CD4-positive, alpha-beta memory T cell (primary cell): ENCODE measurements around the gene KCNA1. TPM values are rescaled to one million over a fixed set of nuclear protein-coding genes. Genes with fewer than 3 reads are reported as not detected.
"Not testable (repeated sequence)": the region's sequence is repeated elsewhere in the genome, so short reads cannot be mapped to it uniquely, and the experiment has no call there.

Source experiments
- CTCF ChIA-PET: fragments of 350-600 bp; sonication (Branson Sonifier 250); formaldehyde crosslinking; loops from one replicate; lab custom pipeline; 2021; ENCODE audit warnings: inconsistent platforms; ENCODE audit not compliant: partially characterized antibody; lab: Charles Lee
- POLR2A ChIA-PET: fragments of 350-600 bp; sonication (Branson Sonifier 250); formaldehyde crosslinking; loops from one replicate; lab custom pipeline; 2021; ENCODE audit not compliant: partially characterized antibody; lab: Charles Lee
- DNase-seq, 5 donors: peaks; one replicate each; pipeline versions ENCODE4 v3.0.0 to v3.0.0-alpha.2; 2020 to 2022; ENCODE audit warnings: mixed read lengths in 1 of 5
- H3K27ac ChIP-seq: one replicate; pipeline ENCODE4 v1.7.0; 2013; ENCODE audit warnings: low read depth, low read length
- H3K27me3 ChIP-seq: 2 replicates; pipeline ENCODE4 v1.7.0; 2013; ENCODE audit warnings: mild to moderate bottlenecking, low read length, moderate library complexity; ENCODE audit not compliant: insufficient read depth
- H3K36me3 ChIP-seq: 2 replicates; pipeline ENCODE4 v1.7.0; 2013; ENCODE audit warnings: mild to moderate bottlenecking, low read length, moderate library complexity; ENCODE audit not compliant: insufficient read depth
- H3K4me1 ChIP-seq: 2 replicates; pipeline ENCODE4 v1.7.0; 2013; ENCODE audit warnings: mild to moderate bottlenecking, low read length, moderate library complexity; ENCODE audit not compliant: insufficient read depth
- H3K4me3 ChIP-seq, 2 donors: one replicate each; pipeline ENCODE4 v1.7.0; 2013; ENCODE audit warnings: low read length in 2 of 2, mild to moderate bottlenecking in 1 of 2
- H3K9me3 ChIP-seq, 2 donors: one replicate each; pipeline ENCODE4 v1.7.0; 2013; ENCODE audit warnings: low read length in 2 of 2, control low read depth in 1 of 2; ENCODE audit not compliant: control insufficient read depth in 1 of 2
- H3K27ac Mint-ChIP-seq, 7 donors: one replicate each; pipeline ENCODE4 v1.8.0; 2020 to 2021; ENCODE audit warnings: mixed read lengths in 7 of 7, mild to moderate bottlenecking in 6 of 7, inconsistent platforms in 3 of 7, moderate library complexity in 3 of 7
- H3K27me3 Mint-ChIP-seq, 2 donors: one replicate each; pipeline ENCODE4 v1.8.0; 2020 to 2021; ENCODE audit warnings: mixed read lengths in 2 of 2
- H3K36me3 Mint-ChIP-seq, 2 donors: one replicate each; pipeline ENCODE4 v1.8.0; 2020 to 2021; ENCODE audit warnings: mixed read lengths in 2 of 2, inconsistent platforms in 1 of 2, mild to moderate bottlenecking in 1 of 2
- H3K4me1 Mint-ChIP-seq, 4 donors: one replicate each; pipeline ENCODE4 v1.8.0; 2020 to 2021; ENCODE audit warnings: mixed read lengths in 4 of 4, mild to moderate bottlenecking in 1 of 4
- H3K4me3 Mint-ChIP-seq, 8 donors: one replicate each; pipeline ENCODE4 v1.8.0; 2020 to 2021; ENCODE audit warnings: mixed read lengths in 8 of 8, mild to moderate bottlenecking in 7 of 8, moderate library complexity in 6 of 8, inconsistent platforms in 3 of 8
- H3K9me3 Mint-ChIP-seq, 8 donors: one replicate each; pipeline ENCODE4 v1.8.0; 2020 to 2021; ENCODE audit warnings: mixed read lengths in 8 of 8, mild to moderate bottlenecking in 5 of 8, inconsistent platforms in 3 of 8, moderate library complexity in 1 of 8
- intact Hi-C: fragments of 100-400 bp; cut with micrococcal nuclease; formaldehyde crosslinking; loops from one replicate; pipeline ENCODE4 v1.15.1; 2023
- polyA plus RNA-seq, 2 donors: library from polyadenylated mRNA; unstranded; fragments of 300-500 nt; fragmentation: Illumina TruSeq; gene quantifications; one replicate each; pipeline ENCODE4 v1.2.3, GENCODE V29; 2021
- total RNA-seq, 2 experiments: library from RNA; stranded (reverse); gene quantifications; one replicate each; pipeline ENCODE4 v1.2.3, GENCODE V29; 2021

The KCNA1 gene
- total and polyA plus RNA-seq, 4 experiments from 2014 or later = not detected

DNA sequence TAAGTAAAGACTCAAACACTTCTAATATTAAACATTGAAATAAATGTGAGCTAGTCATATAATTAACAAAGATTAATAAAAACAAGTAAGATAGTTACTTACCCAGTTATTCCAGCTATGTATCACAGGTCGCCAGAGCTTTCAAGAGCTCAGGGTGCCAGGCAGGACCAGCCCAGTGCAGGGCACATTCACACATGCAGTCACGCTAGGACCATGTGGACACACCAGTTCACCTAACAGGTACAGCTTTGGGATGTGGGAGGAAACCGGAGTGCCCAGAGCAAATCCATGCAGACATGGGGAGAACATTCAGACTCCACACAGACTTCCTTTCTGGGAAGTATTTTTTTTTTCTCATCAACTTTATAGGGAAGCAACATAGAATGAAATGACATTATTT, 39.3 kb upstream of the KCNA1 start:
- Histone ChIP-seq H3K9me3 (no peaks in the 10 kb centered on the region), H3K27me3 (no peaks in the 10 kb centered on the region), H3K4me3 (no peak overlapping the region), H3K27ac (no peak overlapping the region), H3K36me3 (no peaks in the 10 kb centered on the region), H3K4me1 (no peaks in the 10 kb centered on the region)
- Mint-ChIP-seq H3K4me3 (no peak overlapping the region), H3K27ac (no peak overlapping the region), H3K27me3 (peaks cover 11 to 21% of the 10 kb centered on the region in 2 donors), H3K9me3 (no peaks in the 10 kb centered on the region), H3K36me3 (no peaks in the 10 kb centered on the region), H3K4me1 (peaks cover 0 to 1% (median 0%) of the 10 kb centered on the region in 4 donors)
- ChIA-PET POLR2A (no interaction called here), CTCF (interaction anchor here (6.0 kb wide), 1 partner anchor 14 kb away, joined by 92 read pairs; no protein-coding TSS in a partner anchor)
- intact Hi-C loops = no loop called here
- DNase-seq = no peak

DNA sequence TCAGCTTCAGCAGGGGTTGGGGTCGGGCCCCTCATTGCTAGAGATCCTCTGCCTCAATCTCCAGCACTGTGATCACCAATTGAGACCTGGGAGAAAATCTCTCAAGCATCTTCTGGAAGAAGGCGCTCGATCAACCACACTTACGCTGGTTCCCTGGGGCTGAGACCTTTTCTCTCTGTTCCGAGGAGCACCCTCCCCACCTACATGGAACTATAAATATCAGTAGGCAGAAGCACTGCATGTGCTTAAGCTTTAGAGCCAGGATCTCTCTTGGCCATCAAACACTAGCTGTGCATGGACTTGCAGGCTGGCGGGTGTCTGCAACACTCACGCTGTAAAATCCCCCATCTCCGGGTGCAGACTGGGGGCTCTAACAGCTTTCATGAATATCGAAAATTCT, 38.2 kb upstream of the KCNA1 start:
- Mint-ChIP-seq H3K36me3 (no peaks in the 10 kb centered on the region), H3K27me3 (peaks cover 10 to 15% of the 10 kb centered on the region in 2 donors), H3K4me1 (peaks cover 0 to 1% (median 0%) of the 10 kb centered on the region in 4 donors), H3K27ac (no peak overlapping the region), H3K9me3 (no peaks in the 10 kb centered on the region), H3K4me3 (no peak overlapping the region)
- H3K9me3 ChIP-seq = no peaks in the 10 kb centered on the region
- no peak overlapping the region for H3K27ac ChIP-seq
- no peaks in the 10 kb centered on the region for H3K27me3 ChIP-seq
- H3K4me1 ChIP-seq = no peaks in the 10 kb centered on the region
- CTCF ChIA-PET = no interaction called here
- DNase-seq = no peak
- POLR2A ChIA-PET = no interaction called here
- intact Hi-C loops = no loop called here
- H3K4me3 ChIP-seq = no peak overlapping the region
- no peaks in the 10 kb centered on the region for H3K36me3 ChIP-seq

DNA sequence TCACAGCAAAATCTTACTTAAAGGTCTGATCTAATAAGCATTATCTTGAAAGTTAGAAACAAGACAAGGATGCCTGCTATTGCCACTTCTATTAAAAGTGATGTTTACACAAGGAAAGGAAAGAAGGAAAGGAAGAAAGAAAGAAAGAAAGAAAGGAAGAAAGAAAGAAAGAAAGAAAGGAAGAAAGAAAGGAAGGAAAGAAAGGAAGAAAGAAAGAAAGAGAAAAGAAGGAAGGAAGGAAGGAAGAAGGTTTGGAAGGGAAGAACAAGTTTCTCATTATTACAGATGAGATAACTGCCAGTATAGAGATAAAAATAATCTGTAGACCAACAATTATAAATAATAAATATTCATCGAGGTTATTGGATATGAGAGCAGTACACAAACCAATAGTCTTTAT, 35.8 kb upstream of the KCNA1 start:
- Mint-ChIP-seq H3K4me3 (no peak overlapping the region), H3K27me3 (peaks cover 9 to 10% of the 10 kb centered on the region in 2 donors), H3K36me3 (no peaks in the 10 kb centered on the region), H3K9me3 (peaks cover 0 to 11% (median 3%) of the 10 kb centered on the region in 8 donors), H3K4me1 (peaks cover 0 to 1% (median 0%) of the 10 kb centered on the region in 4 donors), H3K27ac (no peak overlapping the region)
- H3K36me3 ChIP-seq = no peaks in the 10 kb centered on the region
- H3K27me3 ChIP-seq = no peaks in the 10 kb centered on the region
- CTCF ChIA-PET = interaction anchor here (1.4 kb wide), 1 partner anchor 19 kb away, joined by 5 read pairs; no protein-coding TSS in a partner anchor
- H3K27ac ChIP-seq = no peak overlapping the region
- DNase-seq = no peak
- no peaks in the 10 kb centered on the region for H3K9me3 ChIP-seq
- POLR2A ChIA-PET = no interaction called here
- no peak overlapping the region for H3K4me3 ChIP-seq
- intact Hi-C loops = no loop called here
- H3K4me1 ChIP-seq = no peaks in the 10 kb centered on the region

DNA sequence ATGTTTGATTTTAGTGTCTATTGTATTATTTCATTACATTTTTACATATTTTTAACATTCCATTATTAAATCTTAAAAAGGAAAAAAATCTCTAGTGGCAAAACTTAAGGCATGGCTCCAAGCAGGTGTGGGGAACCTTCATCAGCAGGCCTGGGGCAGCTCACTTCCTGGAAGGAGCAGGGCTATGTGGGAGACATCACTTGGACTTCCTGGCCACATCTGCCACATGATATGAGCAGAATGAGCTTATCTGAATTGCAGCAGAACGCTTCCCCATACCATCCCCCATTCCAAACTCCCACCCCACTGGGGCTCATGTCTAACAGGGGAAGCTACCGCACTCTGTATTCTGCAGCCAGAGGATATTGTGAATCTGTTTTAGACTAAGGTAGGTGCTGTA, 35.0 kb upstream of the KCNA1 start:
- Histone ChIP-seq H3K9me3 (no peaks in the 10 kb centered on the region), H3K27ac (no peak overlapping the region), H3K27me3 (no peaks in the 10 kb centered on the region), H3K4me3 (no peak overlapping the region), H3K4me1 (no peaks in the 10 kb centered on the region), H3K36me3 (no peaks in the 10 kb centered on the region)
- Mint-ChIP-seq H3K4me1 (peaks cover 0 to 1% (median 0%) of the 10 kb centered on the region in 4 donors), H3K27me3 (peaks cover 8 to 9% of the 10 kb centered on the region in 2 donors), H3K27ac (no peak overlapping the region), H3K36me3 (no peaks in the 10 kb centered on the region), H3K9me3 (peaks cover 0 to 11% (median 4%) of the 10 kb centered on the region in 8 donors), H3K4me3 (no peak overlapping the region)
- DNase-seq = no peak
- CTCF ChIA-PET = interaction anchor here (0.9 kb wide), 1 partner anchor 9 kb away, joined by 4 read pairs; no protein-coding TSS in a partner anchor
- POLR2A ChIA-PET = no interaction called here
- intact Hi-C loops = no loop called here

DNA sequence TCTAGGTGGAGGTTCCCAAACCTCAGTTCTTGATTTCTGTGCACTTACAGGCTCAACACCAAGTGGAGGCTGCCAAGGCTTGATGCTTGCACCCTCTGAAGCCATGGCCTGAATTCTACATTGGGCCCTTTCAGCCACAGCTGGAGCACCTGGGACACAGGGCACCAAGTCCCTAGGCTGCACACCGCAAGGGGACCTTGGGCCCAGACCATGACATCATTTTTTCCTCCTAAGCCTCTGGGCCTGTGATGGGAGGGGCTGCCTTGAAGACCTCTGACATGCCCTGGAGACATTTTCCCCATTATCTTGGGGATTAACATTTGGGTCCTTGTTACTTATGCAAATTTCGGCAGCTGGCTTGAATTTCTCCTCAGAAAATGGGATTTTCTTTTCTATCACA, 30.2 kb upstream of the KCNA1 start:
- H3K4me1 ChIP-seq, DNase-seq, H3K36me3 Mint-ChIP-seq, CTCF ChIA-PET, H3K4me3 Mint-ChIP-seq, H3K27ac Mint-ChIP-seq, H3K27ac ChIP-seq, H3K9me3 ChIP-seq, H3K4me3 ChIP-seq, intact Hi-C loops, H3K27me3 ChIP-seq, H3K36me3 ChIP-seq, H3K4me1 Mint-ChIP-seq, POLR2A ChIA-PET: not testable (repeated sequence)
- Mint-ChIP-seq H3K27me3 (peaks cover 12 to 13% of the 10 kb centered on the region in 2 donors), H3K9me3 (peaks cover 0 to 21% (median 12%) of the 10 kb centered on the region in 8 donors)

DNA sequence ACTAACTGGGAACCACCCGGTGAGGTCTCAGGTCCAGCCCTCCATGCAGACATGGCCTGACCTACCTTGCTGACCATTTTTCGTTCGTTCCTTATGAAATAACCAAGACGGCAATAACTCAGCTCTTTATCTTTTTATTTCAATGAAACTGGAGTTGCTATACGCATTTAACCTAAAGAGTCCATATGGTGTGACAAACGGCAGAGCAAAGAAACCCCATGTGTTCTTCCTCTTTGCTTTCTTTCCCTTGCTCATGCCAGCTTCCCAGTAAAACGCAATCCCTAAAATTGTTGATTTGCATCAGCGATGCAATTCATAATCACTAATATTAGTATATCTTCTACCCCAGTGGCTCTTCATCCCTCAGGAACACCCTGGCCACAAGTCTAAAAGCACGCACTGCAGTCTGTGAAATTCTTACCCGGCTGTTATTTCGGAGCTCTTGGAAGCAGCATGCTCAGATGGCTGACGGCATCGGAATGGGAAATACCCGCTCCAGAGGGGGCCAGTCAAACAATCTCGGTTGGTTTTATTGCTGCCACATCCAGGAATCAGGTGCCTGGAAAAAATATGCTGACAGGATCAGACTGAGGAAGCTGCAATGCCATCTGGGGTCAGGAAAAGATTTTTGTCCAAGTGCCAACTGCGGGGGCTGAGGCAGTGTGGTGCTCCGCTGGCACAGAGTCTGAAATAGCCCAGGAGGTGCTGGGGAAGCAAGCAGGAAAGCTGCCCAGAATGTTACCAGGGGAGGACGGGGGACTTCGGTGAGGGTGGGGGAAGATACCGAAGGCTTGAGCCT, 28.2 kb upstream of the KCNA1 start:
- Mint-ChIP-seq H3K27ac (no peak overlapping the region), H3K36me3 (peaks cover 0 to 4% of the 10 kb centered on the region in 2 donors), H3K4me1 (no peaks in the 10 kb centered on the region), H3K9me3 (peaks cover 0 to 21% (median 13%) of the 10 kb centered on the region in 8 donors), H3K4me3 (no peak overlapping the region), H3K27me3 (peaks cover 14 to 18% of the 10 kb centered on the region in 2 donors)
- Histone ChIP-seq H3K9me3 (no peaks in the 10 kb centered on the region), H3K4me3 (no peak overlapping the region), H3K36me3 (no peaks in the 10 kb centered on the region), H3K27me3 (peaks cover 5% of the 10 kb centered on the region), H3K4me1 (no peaks in the 10 kb centered on the region), H3K27ac (no peak overlapping the region)
- no peak for DNase-seq
- POLR2A ChIA-PET = no interaction called here
- intact Hi-C loops = no loop called here
- CTCF ChIA-PET = no interaction called here

DNA sequence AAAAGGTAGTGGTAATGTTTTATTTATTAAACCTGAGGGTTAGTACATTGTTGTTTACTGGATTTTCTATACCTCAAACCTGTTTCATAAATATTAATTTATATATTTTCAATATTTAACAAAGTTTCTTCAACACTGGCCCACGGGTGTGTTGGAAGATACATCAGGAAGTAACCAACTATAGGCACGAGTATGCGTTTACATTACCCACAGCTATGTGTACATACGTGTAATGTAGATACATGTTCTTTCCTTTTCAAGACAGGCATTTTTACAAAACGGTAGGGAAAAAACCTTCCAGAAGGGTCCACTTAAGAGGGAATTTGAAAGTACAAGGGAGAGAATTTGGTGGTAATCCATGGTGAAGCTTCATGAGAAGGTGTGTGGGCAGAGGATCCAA, 17.8 kb upstream of the KCNA1 start:
- Mint-ChIP-seq H3K27ac (no peak overlapping the region), H3K4me1 (no peaks in the 10 kb centered on the region), H3K27me3 (peaks cover 11 to 25% of the 10 kb centered on the region in 2 donors), H3K4me3 (no peak overlapping the region), H3K36me3 (no peaks in the 10 kb centered on the region), H3K9me3 (no peaks in the 10 kb centered on the region)
- Histone ChIP-seq H3K9me3 (no peaks in the 10 kb centered on the region), H3K27ac (no peak overlapping the region), H3K4me3 (no peak overlapping the region), H3K4me1 (no peaks in the 10 kb centered on the region), H3K36me3 (no peaks in the 10 kb centered on the region), H3K27me3 (no peaks in the 10 kb centered on the region)
- ChIA-PET CTCF (no interaction called here), POLR2A (no interaction called here)
- no peak for DNase-seq
- intact Hi-C loops = no loop called here
